Measurements from ENCODE around the gene RBMS2.
A peak's percentile ranks its signal among the peaks of the same experiment; 100 is the strongest.

DNA sequence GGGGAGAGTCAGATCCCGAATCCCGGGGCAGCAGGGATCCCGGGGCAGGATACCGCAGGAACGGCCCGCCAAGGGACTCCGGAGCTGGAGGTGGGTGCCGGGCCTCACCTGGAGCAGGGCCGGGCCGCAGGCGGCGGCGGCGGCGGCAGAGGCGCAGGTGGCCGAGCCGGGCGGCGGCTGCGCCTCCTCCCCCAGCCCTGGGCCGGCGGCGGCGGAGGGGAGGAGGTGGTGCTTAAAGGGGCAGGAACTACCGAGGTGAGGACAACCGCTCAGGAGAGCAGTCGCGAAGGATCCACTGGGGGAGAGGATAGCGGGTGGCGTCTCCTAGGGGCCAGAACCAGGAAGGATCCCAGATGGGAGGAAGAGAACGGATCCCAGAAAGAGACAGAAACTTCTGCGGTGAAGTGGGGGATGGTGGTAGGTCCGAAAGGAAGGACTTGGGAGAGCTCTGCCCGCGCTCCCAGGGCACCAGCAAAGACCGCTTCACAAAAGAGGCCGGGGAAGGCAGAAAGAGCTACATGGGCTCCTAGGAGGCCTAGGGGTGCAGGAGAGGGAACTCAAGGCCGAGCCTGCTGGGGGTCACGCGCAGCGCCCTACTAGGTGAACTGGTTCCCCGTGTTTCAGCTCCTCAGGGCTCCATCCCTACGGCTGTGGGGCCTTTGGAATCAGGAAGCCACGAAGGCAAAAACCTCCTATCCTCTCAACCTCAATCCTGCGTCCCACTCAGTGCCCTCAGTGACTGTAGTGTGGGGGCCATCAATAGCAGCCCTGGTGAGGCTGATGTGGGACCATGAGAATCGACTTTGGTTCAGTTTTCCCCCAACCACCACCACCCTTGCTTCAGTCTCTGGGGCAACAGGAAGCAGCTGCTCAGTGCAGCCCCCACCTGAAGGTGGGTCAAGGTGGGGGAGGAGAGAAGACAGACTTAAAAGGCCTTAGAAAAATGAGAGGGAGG lies 113.5 kb downstream of the RBMS2 start:
- TF ChIP-seq, protein P1, sequence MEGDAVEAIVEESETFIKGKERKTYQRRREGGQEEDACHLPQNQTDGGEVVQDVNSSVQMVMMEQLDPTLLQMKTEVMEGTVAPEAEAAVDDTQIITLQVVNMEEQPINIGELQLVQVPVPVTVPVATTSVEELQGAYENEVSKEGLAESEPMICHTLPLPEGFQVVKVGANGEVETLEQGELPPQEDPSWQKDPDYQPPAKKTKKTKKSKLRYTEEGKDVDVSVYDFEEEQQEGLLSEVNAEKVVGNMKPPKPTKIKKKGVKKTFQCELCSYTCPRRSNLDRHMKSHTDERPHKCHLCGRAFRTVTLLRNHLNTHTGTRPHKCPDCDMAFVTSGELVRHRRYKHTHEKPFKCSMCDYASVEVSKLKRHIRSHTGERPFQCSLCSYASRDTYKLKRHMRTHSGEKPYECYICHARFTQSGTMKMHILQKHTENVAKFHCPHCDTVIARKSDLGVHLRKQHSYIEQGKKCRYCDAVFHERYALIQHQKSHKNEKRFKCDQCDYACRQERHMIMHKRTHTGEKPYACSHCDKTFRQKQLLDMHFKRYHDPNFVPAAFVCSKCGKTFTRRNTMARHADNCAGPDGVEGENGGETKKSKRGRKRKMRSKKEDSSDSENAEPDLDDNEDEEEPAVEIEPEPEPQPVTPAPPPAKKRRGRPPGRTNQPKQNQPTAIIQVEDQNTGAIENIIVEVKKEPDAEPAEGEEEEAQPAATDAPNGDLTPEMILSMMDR (IDR thresholded peaks at IDR 0.05) = peak in 4 of 6 experiments; percentile 33 to 53 (median 37)
- TF ChIP-seq POLR2AphosphoS5 (IDR thresholded peaks at IDR 0.05) (peak; percentile 41 to 86), POLR2A (IDR thresholded peaks at IDR 0.05) (peak in 3 of 4 donors; percentile 20 to 73 (median 64)), EP300 (IDR thresholded peaks at IDR 0.05) (no peak)

Measured in upper lobe of left lung (tissue), 4 donors.